Measurements from ENCODE around the gene HOXD12.
A peak's percentile ranks its signal among the peaks of the same experiment; 100 is the strongest.

Gene HOXD12

GRCh38 chr2:176081376-176081836 is 18.2 kb upstream of the HOXD12 start:
- no peak for DNase-seq (ENCODE audit: low spot score)

- no peak for DNase-seq (ENCODE audit: low spot score)
These were observed 17.6 kb upstream of the HOXD12 start for GRCh38 chr2:176081837-176082524.

DNA sequence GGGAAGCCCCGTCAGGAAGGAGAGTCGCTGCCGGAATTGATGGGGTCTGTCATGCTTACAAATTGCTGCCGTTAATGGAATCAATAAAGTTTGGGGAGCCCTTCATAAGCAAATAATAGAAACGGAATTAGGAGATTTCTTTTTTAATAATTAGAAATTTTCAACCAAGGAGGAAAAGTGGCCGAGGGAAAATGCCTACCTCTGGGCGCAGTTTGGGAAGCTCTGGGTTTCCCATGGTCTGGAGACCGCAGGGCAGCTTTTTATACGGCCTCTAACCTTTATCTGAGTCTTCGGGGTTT is 17.1 kb upstream of the HOXD12 start:
- no peak for DNase-seq (ENCODE audit: low spot score)

DNA sequence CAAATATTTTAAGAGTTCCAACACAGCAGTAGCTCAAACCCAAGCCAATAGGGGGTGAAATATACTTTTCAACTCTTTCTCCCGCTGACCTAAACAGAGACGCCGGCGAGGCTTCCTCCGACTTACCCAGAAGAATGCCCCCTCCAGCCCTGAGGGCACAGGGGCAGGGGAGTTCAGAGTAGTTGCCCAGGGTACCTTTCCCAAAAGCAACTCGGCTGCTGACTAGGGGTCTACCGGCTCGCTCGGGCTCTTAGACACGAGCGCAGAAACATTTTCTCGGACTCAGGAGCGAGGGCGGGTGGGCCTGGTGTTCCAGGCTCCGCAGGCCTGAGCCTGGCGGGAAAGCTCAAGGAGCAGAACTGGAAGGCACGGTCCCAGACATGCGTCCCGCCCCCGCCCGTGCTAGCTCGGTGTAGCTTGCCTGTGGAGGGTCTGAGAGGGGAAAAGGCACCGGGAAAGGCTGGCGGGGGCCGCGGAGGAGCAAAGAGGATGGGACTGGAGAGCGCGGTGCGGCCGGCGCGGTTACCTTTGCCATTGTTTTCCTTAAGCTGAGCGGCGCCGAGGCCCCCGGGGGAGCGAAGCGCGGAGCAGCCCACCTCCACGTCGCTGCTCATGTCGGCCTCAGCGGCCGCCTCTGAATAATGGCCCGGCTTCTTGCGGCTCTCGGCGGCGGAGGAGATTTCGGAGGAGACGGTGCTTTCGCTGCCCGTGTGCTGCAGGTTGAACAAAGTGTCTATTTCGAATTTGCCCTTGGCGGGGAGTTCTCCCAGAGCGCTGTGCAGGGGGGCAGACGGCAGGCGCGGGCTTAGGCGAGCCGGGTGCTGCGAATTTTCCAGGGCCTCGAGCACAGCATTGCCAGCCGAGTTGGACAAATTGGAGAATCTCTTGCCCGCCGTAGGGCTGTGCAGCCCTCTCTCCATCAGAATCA is 16.5 kb upstream of the HOXD12 start:
- no peak for DNase-seq (ENCODE audit: low spot score)

GRCh38 chr2:176083796-176084261 is 15.8 kb upstream of the HOXD12 start, which contains the start of gene EVX2:
TSS of gene EVX2 (minus strand) at chr2:176083962. CDS start at chr2:176083776, 186 bp downstream.
- DNase-seq (ENCODE audit: low spot score), result no peak

GRCh38 chr2:176084611-176085119 is 14.9 kb upstream of the HOXD12 start:
- DNase-seq (ENCODE audit: low spot score), result no peak

DNA sequence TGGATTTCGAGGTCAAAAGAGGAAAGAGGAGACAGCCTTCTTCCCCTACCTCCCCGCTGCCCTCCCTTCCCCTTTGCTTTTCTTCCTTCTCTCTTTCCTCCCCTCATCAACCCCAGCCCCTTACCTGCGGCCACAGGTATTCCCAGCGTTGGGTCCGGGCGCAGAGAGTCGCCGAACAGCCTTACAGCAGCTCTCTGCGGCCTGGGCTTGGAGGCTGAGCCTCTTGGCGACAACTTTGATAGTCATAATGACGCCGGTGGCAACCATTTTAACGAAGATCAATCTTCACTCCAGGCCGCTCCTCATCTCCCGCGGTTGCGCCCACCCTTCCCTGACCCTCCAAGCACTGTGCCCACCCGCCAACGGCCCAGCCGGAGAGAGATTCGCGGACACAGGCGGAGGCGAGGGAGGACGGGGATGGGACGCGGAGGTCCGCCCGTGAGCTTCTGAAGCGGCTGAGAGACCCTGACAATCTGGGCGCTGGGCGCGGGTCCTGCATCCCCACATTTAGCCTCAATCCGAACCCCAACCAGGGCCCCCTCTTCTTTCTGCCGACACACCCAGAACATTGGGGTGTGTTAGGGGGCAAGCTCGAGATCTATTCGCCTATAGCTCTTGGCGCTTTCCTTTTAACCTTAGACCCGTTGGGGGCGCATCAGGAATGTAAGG is 14.3 kb upstream of the HOXD12 start:
- DNase-seq (ENCODE audit: low spot score), result no peak

DNA sequence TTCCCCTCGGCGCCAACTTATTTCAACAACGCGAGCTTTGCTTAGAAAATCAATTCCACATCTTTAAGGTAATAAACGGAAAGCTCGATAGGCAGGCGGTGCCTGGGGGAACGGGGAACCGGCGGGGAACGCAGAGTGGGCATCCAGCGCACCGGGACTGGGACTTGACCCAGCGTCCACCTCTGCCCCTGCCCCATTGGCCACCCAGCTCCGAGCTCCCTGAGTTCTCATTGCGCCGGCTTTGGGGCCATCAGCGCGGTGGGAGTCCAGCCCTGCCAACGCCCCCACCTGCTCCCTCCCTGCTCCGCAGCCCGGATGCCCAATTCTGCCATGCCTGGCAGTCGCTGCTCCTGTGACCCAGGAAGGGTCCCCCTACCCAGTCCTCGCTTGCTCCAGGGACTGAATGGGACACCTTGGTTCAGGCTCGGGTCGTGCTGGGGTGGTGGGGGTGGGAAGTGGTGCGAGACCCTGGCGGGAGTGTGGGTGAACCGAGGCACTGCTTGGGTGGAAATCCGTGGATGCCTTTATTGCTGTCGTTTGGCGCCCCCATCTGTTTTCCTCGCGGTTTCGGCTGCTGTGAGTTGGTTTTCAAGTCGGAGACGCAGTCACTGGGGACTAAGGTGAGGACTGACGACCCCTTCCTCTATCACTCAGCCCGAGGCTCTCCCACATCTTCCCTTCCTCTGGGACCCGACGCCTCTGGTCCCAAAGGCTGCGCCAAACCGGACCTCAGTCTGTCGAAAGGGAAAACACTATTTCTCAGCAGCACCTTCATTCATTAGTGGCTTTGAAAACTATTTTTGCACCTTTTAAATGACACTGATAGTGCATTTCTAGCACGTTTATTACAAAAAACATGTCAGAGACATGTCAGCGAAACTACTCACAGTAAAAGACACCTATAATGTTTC is 13.5 kb upstream of the HOXD12 start:
- peak; percentile 65 for DNase-seq (ENCODE audit: low spot score)

DNA sequence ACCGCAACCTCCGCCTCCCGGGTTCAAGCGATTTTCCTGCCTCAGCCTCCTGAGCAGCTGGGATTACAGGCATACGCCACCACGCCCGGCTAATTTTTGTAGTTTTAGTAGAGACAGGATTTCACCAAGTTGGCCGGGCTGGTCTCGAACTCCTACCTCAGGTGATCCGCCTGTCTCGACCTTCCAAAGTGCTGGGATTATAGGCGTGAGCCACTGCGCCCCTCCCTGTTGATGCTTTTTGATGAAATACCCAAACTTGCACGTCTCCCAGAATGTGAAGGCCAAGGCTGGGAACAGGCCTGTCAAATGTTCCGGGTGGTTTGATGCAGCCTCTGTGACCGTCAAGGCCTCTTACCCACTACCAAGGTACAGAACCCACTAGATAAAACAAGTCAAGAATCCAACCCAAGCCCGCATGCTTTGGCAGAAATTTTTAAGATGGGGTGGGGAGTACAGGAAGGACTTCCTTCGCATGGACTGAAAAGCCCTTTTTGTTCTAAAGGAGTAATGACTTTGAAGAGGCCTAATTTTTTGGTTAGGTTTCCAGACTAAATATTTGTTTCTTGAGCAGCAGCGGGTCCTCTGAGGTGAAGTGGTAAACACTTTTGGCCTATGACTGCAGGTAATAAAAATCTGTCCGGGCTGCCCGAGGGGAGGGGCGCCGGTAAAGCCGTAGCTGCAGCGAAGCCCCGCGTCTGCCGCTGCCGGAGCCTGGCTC is 12.1 kb upstream of the HOXD12 start:
- no peak for DNase-seq (ENCODE audit: low spot score)

DNA sequence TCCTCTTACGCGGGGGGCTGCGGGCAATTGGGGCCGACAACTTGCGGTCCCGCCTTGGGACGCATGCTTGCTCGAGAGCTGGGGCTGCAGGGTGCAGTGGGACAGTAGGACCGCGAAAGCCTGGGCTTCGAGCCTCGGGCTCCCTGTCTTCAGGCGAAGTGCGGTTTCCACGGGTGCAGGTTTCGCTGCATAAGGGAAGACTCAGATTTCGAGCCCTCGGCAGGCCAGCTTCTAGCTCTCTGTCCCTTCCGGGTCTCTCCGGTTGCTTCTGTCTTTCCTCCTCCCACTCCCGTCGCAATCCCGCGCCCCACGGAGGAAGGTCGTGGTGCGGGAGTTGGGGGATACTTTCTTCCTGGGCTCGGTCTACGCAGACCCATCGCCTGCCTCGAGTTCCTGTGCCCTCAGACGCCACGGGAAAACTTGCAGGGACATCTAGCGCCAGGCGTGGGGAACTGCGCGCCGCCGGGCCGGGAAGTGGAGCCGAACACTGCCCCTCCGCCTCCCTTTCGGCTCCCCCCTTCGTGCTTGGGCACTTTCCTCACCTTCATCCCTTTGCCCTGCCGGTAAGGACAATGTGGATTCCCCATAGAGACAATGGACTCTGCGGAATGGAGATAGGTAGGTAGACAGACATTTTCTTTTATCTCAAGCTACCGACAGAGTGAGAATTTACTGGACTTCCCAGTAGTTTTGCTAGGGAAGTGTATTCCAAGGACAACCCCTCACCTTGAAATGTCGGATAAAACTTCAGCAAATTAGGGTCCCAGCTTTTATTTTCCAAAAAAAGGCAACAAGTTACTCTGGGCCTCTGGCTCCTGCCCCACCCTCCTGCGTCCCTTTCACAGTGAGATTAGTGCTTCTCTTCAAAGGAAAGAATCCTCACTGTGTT is 11.3 kb upstream of the HOXD12 start:
- peak; percentile 55 for DNase-seq (ENCODE audit: low spot score)

GRCh38 chr2:176088937-176089842 is 10.4 kb upstream of the HOXD12 start:
- DNase-seq (ENCODE audit: low spot score), result no peak

DNA sequence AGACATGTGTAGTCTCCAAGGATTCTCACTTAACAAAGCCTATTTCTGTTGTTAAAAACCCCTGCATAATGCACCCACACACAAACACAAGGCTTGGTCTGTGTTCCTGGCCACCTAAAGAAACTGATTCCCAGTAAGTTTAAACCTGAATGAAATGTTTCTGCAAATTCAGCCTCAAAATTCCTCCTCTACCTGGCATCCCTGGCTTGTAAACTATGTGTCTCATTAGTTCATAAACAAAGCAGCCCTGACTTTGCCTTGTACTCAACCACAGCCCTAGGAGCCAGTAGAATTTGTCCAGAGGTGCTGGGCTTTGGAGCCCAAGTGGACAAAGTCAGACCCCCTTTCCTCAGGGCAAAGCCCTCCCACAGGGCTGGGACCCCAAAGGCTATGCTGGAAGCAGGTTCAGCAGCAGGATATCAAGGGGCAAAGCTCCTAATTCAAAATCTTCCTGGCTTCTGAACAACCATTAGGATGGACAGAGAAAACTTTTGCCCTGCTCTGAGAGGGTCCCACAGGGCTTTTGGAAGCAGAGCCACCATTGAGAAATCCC is 9.7 kb upstream of the HOXD12 start:
- no peak for DNase-seq (ENCODE audit: low spot score)

DNA sequence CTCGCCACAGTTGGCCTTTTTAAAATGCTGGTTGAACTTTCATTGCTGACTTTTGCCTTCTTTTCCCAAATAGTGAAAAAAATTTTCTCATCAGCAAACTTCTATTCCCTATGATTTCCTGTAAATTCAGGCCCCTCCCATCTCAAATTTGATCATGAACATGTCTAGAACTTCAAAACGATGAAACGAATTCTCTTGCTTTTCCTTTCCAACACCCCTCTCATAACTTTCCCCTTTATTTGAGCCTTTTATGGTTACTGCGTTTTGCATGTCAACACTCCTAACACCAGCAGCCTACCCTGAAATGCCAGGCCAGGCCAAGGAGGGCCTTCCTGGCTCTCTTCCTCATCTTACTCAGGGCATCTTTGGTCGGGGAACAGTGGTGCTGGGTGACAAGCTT is 8.7 kb upstream of the HOXD12 start:
- DNase-seq (ENCODE audit: low spot score), result no peak

GRCh38 chr2:176091329-176092258 is 8.0 kb upstream of the HOXD12 start:
- no peak for DNase-seq (ENCODE audit: low spot score)

GRCh38 chr2:176092270-176093144 is 7.1 kb upstream of the HOXD12 start, which contains the start of gene HOXD13:
TSS of gene HOXD13 (plus strand) at chr2:176092721. CDS start at chr2:176092891, 170 bp downstream.
- DNase-seq (ENCODE audit: low spot score), result no peak

All from Ammon's horn (tissue), 1 donor.